ENCODE measurements around the gene HPN. TPM values are rescaled to one million over a fixed set of nuclear protein-coding genes. Genes with fewer than 3 reads are reported as not detected.

HPN gene
- total and polyA plus RNA-seq, 9 donors, result 0.42 to 21.1 (median 2.9) TPM; not detected in 1

GRCh38 chr19:35030257-35031071 lies 11.1 kb upstream of the HPN start, which contains the start of gene SCN1B:
TSS of gene SCN1B (plus strand) at chr19:35030470. CDS start at chr19:35030821, 351 bp downstream.
- Histone ChIP-seq H3K36me3 (no peaks in the 10 kb centered on the region), H3K27ac (no peak within 1 kb of the TSS), H3K27me3 (no peaks in the 10 kb centered on the region), H3K9me3 (no peaks in the 10 kb centered on the region), H3K4me3 (peak within 1 kb of the TSS; percentile 55), H3K4me1 (ENCODE audit: insufficient read depth) (peaks cover 1% of the 10 kb centered on the region)
- intact Hi-C loops (cut with DNase I), result no loop called here
- TF ChIP-seq EP300 (IDR thresholded peaks at IDR 0.05), result no peak
- peak; percentile 64 to 81 (median 72) for DNase-seq
- 0 to 1% (median 0%) methylated on average over 13 to 117 of the region's 118 CpGs for WGBS, 3 donors

GRCh38 chr19:35031072-35031881 lies 10.2 kb upstream of the HPN start:
- Histone ChIP-seq H3K9me3 (no peaks in the 10 kb centered on the region), H3K27ac (no peak overlapping the region), H3K4me1 (ENCODE audit: insufficient read depth) (peaks cover 1% of the 10 kb centered on the region), H3K27me3 (no peaks in the 10 kb centered on the region), H3K4me3 (peak overlapping the region; percentile 55), H3K36me3 (no peaks in the 10 kb centered on the region)
- DNase-seq, result peak in 3 of 5 donors; percentile 46 to 62 (median 56)
- TF ChIP-seq CTCF (IDR thresholded peaks at IDR 0.05) (no peak), POLR2A (IDR thresholded peaks at IDR 0.05) (no peak), EP300 (IDR thresholded peaks at IDR 0.05) (no peak)
- intact Hi-C loops (cut with DNase I), result no loop called here
- WGBS, 3 donors, result 7 to 9% (median 7%) methylated on average over 31 of the region's 31 CpGs

GRCh38 chr19:35032356-35032865 lies 9.1 kb upstream of the HPN start:
- DNase-seq, result no peak
- no peaks in the 10 kb centered on the region for H3K36me3 ChIP-seq
- no peak overlapping the region for H3K4me3 ChIP-seq
- no peaks in the 10 kb centered on the region for H3K9me3 ChIP-seq
- intact Hi-C loops (cut with DNase I), result no loop called here
- no peak for TF ChIP-seq CTCF (IDR thresholded peaks at IDR 0.05)
- no peak for TF ChIP-seq POLR2A (IDR thresholded peaks at IDR 0.05)
- no peak for TF ChIP-seq EP300 (IDR thresholded peaks at IDR 0.05)
- H3K4me1 ChIP-seq (ENCODE audit: insufficient read depth), result peaks cover 1% of the 10 kb centered on the region
- H3K27me3 ChIP-seq, result no peaks in the 10 kb centered on the region
- no peak overlapping the region for H3K27ac ChIP-seq
- WGBS, 3 donors, result 84 to 94% (median 94%) methylated on average over 17 of the region's 17 CpGs

- peaks cover 1% of the 10 kb centered on the region for H3K4me1 ChIP-seq (ENCODE audit: insufficient read depth)
- DNase-seq, result peak in 1 of 5 donors; percentile 21
- H3K9me3 ChIP-seq, result no peaks in the 10 kb centered on the region
- intact Hi-C loops (cut with DNase I), result no loop called here
- no peak overlapping the region for H3K27ac ChIP-seq
- no peaks in the 10 kb centered on the region for H3K36me3 ChIP-seq
- 87 to 93% (median 91%) methylated on average over 30 of the region's 30 CpGs for WGBS, 3 donors
- H3K27me3 ChIP-seq, result no peaks in the 10 kb centered on the region
- no peak overlapping the region for H3K4me3 ChIP-seq
- no peak for TF ChIP-seq POLR2A (IDR thresholded peaks at IDR 0.05)
- no peak for TF ChIP-seq CTCF (IDR thresholded peaks at IDR 0.05)
- TF ChIP-seq EP300 (IDR thresholded peaks at IDR 0.05), result no peak
Observed at GRCh38 chr19:35033067-35034004, 8.2 kb upstream of the HPN start.
